ENCODE data around the gene IP6K1. TPM values are rescaled to one million over a fixed set of nuclear protein-coding genes. Genes with fewer than 3 reads are reported as not detected.

The IP6K1 gene
- total RNA-seq, 2 experiments from 2014 or later, result 27.4 to 30.9 TPM

DNA sequence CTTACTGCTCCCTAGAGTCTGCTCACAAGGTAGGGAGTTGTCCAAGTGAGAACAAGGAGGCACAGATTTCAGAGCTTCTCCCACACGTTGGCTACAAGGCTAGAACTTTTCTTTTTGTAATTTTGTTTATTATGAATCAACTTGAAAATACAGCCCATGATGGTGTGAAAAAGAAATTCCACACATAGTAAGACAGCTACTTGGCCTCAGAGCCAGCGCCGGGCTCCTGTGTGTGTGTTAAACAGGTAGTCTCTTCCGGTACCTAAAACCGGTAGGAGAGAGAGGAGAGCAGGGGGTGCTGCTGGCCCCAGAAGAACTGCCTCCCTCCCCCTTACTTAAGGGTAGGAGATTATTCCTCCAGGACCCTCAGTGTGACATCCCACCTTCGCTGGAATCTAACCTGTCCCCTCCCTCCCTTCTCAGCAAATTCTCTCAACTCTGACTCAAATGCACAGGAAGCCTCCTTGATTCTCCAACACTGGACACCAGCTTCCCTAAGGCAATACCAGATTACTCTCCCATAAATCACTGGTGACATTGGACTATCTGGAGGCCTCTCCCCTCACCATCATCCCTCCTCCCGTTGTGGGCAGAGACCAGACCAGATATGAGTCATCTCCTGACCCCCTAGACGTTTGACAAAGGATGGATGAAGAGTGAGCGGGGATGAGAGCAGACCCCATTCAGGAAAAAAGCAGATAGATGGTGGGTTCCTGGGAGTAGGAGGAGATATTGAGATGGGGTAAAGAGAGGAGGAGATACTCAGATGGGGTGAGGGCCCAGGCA, 4.5 kb upstream of the IP6K1 start:
- Histone ChIP-seq H3K9me2 (ENCODE audit: insufficient read depth, low read length) (no peaks in the 10 kb centered on the region), H3K9me3 (ENCODE audit: low read length) (no peaks in the 10 kb centered on the region), H3K36me3 (ENCODE audit: insufficient read depth, low read length) (no peaks in the 10 kb centered on the region), H3K4me2 (ENCODE audit: low read length) (peak overlapping the region; percentile 61; the same call in 1 of the 2 replicates), H3K4me1 (ENCODE audit: insufficient read depth, low read length, poor library complexity, severe bottlenecking) (peaks cover 25% of the 10 kb centered on the region), H2AFZ (ENCODE audit: low read length) (peak overlapping the region; percentile 87; the same call in 1 of the 2 replicates), H3K79me2 (ENCODE audit: insufficient read depth, low read depth, low read length) (peaks cover 4% of the 10 kb centered on the region; the same call in 1 of the 2 replicates), H3K4me3 (ENCODE audit: low read depth, low read length, poor library complexity, severe bottlenecking) (no peak overlapping the region), H3K27ac (ENCODE audit: low read depth, low read length, poor library complexity, severe bottlenecking) (peak overlapping the region; percentile 18), H4K20me1 (ENCODE audit: insufficient read depth, low read length) (no peaks in the 10 kb centered on the region)
- ChIA-PET CTCF (ENCODE audit: unreplicated experiment) (interaction anchor here (0.6 kb wide), 1 partner anchor 12 kb away, joined by 3 read pairs; no protein-coding TSS in a partner anchor), POLR2A (no interaction called here)
- intact Hi-C loops (cut with micrococcal nuclease; ENCODE audit: unreplicated experiment), result no loop called here
- TF ChIP-seq, protein P1, sequence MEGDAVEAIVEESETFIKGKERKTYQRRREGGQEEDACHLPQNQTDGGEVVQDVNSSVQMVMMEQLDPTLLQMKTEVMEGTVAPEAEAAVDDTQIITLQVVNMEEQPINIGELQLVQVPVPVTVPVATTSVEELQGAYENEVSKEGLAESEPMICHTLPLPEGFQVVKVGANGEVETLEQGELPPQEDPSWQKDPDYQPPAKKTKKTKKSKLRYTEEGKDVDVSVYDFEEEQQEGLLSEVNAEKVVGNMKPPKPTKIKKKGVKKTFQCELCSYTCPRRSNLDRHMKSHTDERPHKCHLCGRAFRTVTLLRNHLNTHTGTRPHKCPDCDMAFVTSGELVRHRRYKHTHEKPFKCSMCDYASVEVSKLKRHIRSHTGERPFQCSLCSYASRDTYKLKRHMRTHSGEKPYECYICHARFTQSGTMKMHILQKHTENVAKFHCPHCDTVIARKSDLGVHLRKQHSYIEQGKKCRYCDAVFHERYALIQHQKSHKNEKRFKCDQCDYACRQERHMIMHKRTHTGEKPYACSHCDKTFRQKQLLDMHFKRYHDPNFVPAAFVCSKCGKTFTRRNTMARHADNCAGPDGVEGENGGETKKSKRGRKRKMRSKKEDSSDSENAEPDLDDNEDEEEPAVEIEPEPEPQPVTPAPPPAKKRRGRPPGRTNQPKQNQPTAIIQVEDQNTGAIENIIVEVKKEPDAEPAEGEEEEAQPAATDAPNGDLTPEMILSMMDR (conservative IDR thresholded peaks at IDR 0.05; ENCODE audit: low read length), result no peak
- TF ChIP-seq EZH2phosphoT487 (IDR thresholded peaks at IDR 0.05; ENCODE audit: borderline replicate concordance, low read depth, low read length), result no peak
- BruUV-seq (replicated peaks), result no TSS peak
- no peak for DNase-seq (ENCODE audit: low spot score)

DNA sequence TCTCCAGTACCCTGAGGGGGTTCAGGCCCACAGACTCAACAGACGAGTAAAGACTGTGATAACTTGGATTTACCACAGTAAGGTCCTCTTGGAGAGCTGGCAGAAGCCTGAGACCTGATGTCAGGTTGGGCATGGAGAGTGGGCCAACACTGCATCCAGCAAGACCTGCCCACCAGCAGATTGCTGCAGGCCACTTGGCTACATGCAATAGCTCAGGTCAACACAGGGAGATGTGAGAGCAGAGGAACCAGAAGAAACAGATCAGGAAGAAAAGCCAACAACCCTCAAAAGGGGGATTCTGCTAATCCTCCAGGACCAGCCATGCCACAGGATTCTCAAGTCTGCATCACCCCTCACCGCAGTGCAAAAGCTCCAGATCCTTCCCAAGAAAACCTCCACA, 1.7 kb upstream of the IP6K1 start:
- H3K9me3 ChIP-seq (ENCODE audit: low read length), result no peaks in the 10 kb centered on the region
- intact Hi-C loops (cut with micrococcal nuclease; ENCODE audit: unreplicated experiment), result no loop called here
- peaks cover 32% of the 10 kb centered on the region for H3K4me1 ChIP-seq (ENCODE audit: insufficient read depth, low read length, poor library complexity, severe bottlenecking)
- H3K9me2 ChIP-seq (ENCODE audit: insufficient read depth, low read length), result no peaks in the 10 kb centered on the region
- ChIA-PET CTCF (ENCODE audit: unreplicated experiment) (interaction anchor here (0.9 kb wide), 1 partner anchor 18 kb away, joined by 5 read pairs; no protein-coding TSS in a partner anchor), POLR2A (interaction anchor here (1.0 to 1.1 kb wide), 2 partner anchors 15 to 17 kb away, joined by 3 to 6 read pairs; no protein-coding TSS in a partner anchor)
- no peak for DNase-seq (ENCODE audit: low spot score)
- peaks cover 18% of the 10 kb centered on the region; the same call in 1 of the 2 replicates for H3K79me2 ChIP-seq (ENCODE audit: insufficient read depth, low read depth, low read length)
- H2AFZ ChIP-seq (ENCODE audit: low read length), result no peak overlapping the region
- no TSS peak for BruUV-seq (replicated peaks)
- no peak overlapping the region for H3K27ac ChIP-seq (ENCODE audit: low read depth, low read length, poor library complexity, severe bottlenecking)
- TF ChIP-seq, protein P1 (conservative IDR thresholded peaks at IDR 0.05; ENCODE audit: low read length), result no peak
- no peak for TF ChIP-seq EZH2phosphoT487 (IDR thresholded peaks at IDR 0.05; ENCODE audit: borderline replicate concordance, low read depth, low read length)
- H4K20me1 ChIP-seq (ENCODE audit: insufficient read depth, low read length), result no peaks in the 10 kb centered on the region
- no peak overlapping the region for H3K4me3 ChIP-seq (ENCODE audit: low read depth, low read length, poor library complexity, severe bottlenecking)
- peaks cover 14% of the 10 kb centered on the region; the same call in 1 of the 2 replicates for H3K36me3 ChIP-seq (ENCODE audit: insufficient read depth, low read length)
- no peak overlapping the region for H3K4me2 ChIP-seq (ENCODE audit: low read length)
